Measurements from ENCODE around the gene CUBN. TPM values are rescaled to one million over a fixed set of nuclear protein-coding genes. Genes with fewer than 3 reads are reported as not detected.

Gene CUBN
- total and polyA plus RNA-seq, 10 of the 15 experiments (the other 5 are each of a cell fraction or from before 2014, with no cell fraction given): under 0.01 to 0.14 (median 0.02) TPM; not detected in 6

GRCh38 chr10:16890691-16891090 is 238.9 kb downstream of the CUBN start:
- no peak overlapping the region for H3K9ac ChIP-seq (ENCODE audit: control insufficient read depth, insufficient read depth, low read length)
- TF ChIP-seq KDM1A (IDR thresholded peaks at IDR 0.05; ENCODE audit: borderline replicate concordance) (no peak), PBX3 (IDR thresholded peaks at IDR 0.05; ENCODE audit: insufficient replicate concordance, low read depth, low read length) (no peak), SUZ12 (IDR thresholded peaks at IDR 0.05; ENCODE audit: unreplicated experiment) (no peak), BACH1 (IDR thresholded peaks at IDR 0.05; ENCODE audit: borderline replicate concordance) (no peak), YBX1 (IDR thresholded peaks at IDR 0.05) (no peak), ZBTB40 (IDR thresholded peaks at IDR 0.05; ENCODE audit: borderline replicate concordance) (no peak), RAD51 (IDR thresholded peaks at IDR 0.05) (no peak)
- TF ChIP-seq, protein P1, sequence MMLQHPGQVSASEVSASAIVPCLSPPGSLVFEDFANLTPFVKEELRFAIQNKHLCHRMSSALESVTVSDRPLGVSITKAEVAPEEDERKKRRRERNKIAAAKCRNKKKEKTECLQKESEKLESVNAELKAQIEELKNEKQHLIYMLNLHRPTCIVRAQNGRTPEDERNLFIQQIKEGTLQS (IDR thresholded peaks at IDR 0.05; ENCODE audit: borderline replicate concordance, extremely low read depth, low read depth, low read length): no peak
- H3K9me3 ChIP-seq (replicated peaks; ENCODE audit: control insufficient read depth, insufficient read depth, low read length): no peaks in the 10 kb centered on the region
- in situ Hi-C loops (cut with MboI) (no loop called here), intact Hi-C loops (cut with micrococcal nuclease; ENCODE audit: unreplicated experiment) (no loop called here)
- ChIA-PET RAD21 (ENCODE audit: unreplicated experiment) (no interaction called here), POLR2A (no interaction called here), CTCF (no interaction called here), SMC1A (ENCODE audit: uncharacterized antibody, unreplicated experiment) (interaction anchor here (0.7 kb wide), 1 partner anchor 314 kb away, joined by 3 read pairs; no protein-coding TSS in a partner anchor)
- no peaks in the 10 kb centered on the region for H3K36me3 ChIP-seq (ENCODE audit: control insufficient read depth in 2 of 2, insufficient read depth in 2 of 2, low read length in 1 of 2)
- no peak for DNase-seq (ENCODE audit: low read depth, low spot score)
- H3K27me3 ChIP-seq (replicated peaks in 1 of 2; ENCODE audit: control insufficient read depth in 2 of 2, insufficient read depth in 2 of 2, low read length in 1 of 2): peaks cover 0 to 1% of the 10 kb centered on the region in 2 experiments; a peak in 2 of 4 replicates
- H3K27ac ChIP-seq (ENCODE audit: control insufficient read depth, insufficient read depth): no peak overlapping the region
- no peak overlapping the region for H3K4me3 ChIP-seq
- BruUV-seq (replicated peaks): no TSS peak
- no peaks in the 10 kb centered on the region for H3K4me1 ChIP-seq (ENCODE audit: control insufficient read depth, insufficient read depth, low read length)
- no peak for ATAC-seq
- FAIRE-seq: no peak
- no peak overlapping the region for H2AFZ ChIP-seq (ENCODE audit: control insufficient read depth, low read depth, low read length)
- WGBS (ENCODE audit: insufficient coverage, insufficient replicate concordance, low lambda C conversion rate, missing lambda C conversion rate): 61% methylated on average over 6 of the region's 6 CpGs
- no peaks in the 10 kb centered on the region for H3K79me2 ChIP-seq (ENCODE audit: control insufficient read depth, insufficient read depth, low read length)
- H3K4me2 ChIP-seq (ENCODE audit: control insufficient read depth, insufficient read depth): no peak overlapping the region
- H4K20me1 ChIP-seq (ENCODE audit: control insufficient read depth, insufficient read depth): no peaks in the 10 kb centered on the region

Data from GM12878 (cell line).